Muscle of arm (tissue), 12 donors: ENCODE data around the gene MYO1F. TPM values are rescaled to one million over a fixed set of nuclear protein-coding genes. Genes with fewer than 3 reads are reported as not detected.
"Not testable (repeated sequence)": the region's sequence is repeated elsewhere in the genome, so short reads cannot be mapped to it uniquely, and the experiment has no call there.

Source experiments
- DNase-seq: peaks from one replicate; pipeline ENCODE4 v3.0.0-alpha.2; 2013
- polyA plus RNA-seq, 12 donors: library from polyadenylated mRNA; unstranded; fragments of 120-200 nt; gene quantifications; one replicate each; pipeline ENCODE4 v1.2.1, GENCODE V29; 2013; ENCODE audit not compliant: insufficient read length in 12 of 12

Gene MYO1F
- polyA plus RNA-seq, 12 donors = 2.8 to 19.6 (median 3.8) TPM; not detected in 1

- DNase-seq = no peak
Observed at GRCh38 chr19:8600816-8601215, 23.6 kb upstream of the MYO1F start.

- no peak for DNase-seq
Observed at GRCh38 chr19:8600064-8600463, 22.8 kb upstream of the MYO1F start.

GRCh38 chr19:8596168-8596567 is 18.9 kb upstream of the MYO1F start:
- no peak for DNase-seq

GRCh38 chr19:8595651-8596050 is 18.4 kb upstream of the MYO1F start:
- DNase-seq = no peak

GRCh38 chr19:8593931-8594330 is 16.7 kb upstream of the MYO1F start:
- no peak for DNase-seq

- DNase-seq = peak; percentile 93
Observed at GRCh38 chr19:8592231-8593009, 15.2 kb upstream of the MYO1F start.

GRCh38 chr19:8589177-8589714 is 12.0 kb upstream of the MYO1F start:
- DNase-seq = no peak

- no peak for DNase-seq
Observed at GRCh38 chr19:8585894-8586750, 8.9 kb upstream of the MYO1F start.

GRCh38 chr19:8584965-8585893 is 8.0 kb upstream of the MYO1F start:
- DNase-seq = no peak

- DNase-seq = peak; percentile 86
Observed at GRCh38 chr19:8580710-8581281, 3.6 kb upstream of the MYO1F start.

- DNase-seq = peak; percentile 74
Observed at GRCh38 chr19:8578642-8579265, 1.5 kb upstream of the MYO1F start.

GRCh38 chr19:8577741-8578140 is 499 bp upstream of the MYO1F start:
- no peak for DNase-seq

- DNase-seq = no peak
Observed at GRCh38 chr19:8576273-8576993, 809 bp downstream of the MYO1F start.

GRCh38 chr19:8575467-8575997 is 1.7 kb downstream of the MYO1F start:
- no peak for DNase-seq

GRCh38 chr19:8574619-8574922 is 2.7 kb downstream of the MYO1F start:
- not testable (repeated sequence) for DNase-seq

GRCh38 chr19:8573316-8573715 is 3.9 kb downstream of the MYO1F start:
- no peak for DNase-seq

- no peak for DNase-seq
Observed at GRCh38 chr19:8571006-8571411, 6.2 kb downstream of the MYO1F start.

GRCh38 chr19:8569066-8569771 is 8.0 kb downstream of the MYO1F start:
- DNase-seq = no peak

GRCh38 chr19:8567522-8568172 is 9.6 kb downstream of the MYO1F start:
- no peak for DNase-seq
